ENCODE measurements around the gene PON3.

DNA sequence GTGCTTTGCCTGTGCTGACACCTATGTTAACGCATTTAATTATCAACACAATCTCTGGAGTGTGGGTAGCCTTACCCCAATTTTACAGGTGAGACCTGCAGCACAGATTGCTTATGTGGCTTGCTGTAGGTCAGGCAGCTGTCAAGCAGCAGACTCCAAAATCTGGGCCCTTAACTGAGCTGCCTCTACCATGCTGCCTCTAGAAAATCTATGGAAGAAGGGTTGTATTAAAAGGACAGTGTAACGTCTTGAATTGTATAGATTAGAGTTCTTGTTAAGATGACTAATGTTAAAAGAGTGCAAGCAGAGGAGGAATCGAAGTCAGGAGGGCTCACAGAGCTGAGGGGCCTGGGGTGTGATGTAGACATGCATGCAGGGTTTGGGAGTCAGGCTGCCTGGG, 1.2 kb upstream of the PON3 start:
- TF ChIP-seq, protein P1, sequence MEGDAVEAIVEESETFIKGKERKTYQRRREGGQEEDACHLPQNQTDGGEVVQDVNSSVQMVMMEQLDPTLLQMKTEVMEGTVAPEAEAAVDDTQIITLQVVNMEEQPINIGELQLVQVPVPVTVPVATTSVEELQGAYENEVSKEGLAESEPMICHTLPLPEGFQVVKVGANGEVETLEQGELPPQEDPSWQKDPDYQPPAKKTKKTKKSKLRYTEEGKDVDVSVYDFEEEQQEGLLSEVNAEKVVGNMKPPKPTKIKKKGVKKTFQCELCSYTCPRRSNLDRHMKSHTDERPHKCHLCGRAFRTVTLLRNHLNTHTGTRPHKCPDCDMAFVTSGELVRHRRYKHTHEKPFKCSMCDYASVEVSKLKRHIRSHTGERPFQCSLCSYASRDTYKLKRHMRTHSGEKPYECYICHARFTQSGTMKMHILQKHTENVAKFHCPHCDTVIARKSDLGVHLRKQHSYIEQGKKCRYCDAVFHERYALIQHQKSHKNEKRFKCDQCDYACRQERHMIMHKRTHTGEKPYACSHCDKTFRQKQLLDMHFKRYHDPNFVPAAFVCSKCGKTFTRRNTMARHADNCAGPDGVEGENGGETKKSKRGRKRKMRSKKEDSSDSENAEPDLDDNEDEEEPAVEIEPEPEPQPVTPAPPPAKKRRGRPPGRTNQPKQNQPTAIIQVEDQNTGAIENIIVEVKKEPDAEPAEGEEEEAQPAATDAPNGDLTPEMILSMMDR (IDR thresholded peaks at IDR 0.05): no peak
- TF ChIP-seq POLR2AphosphoS5 (IDR thresholded peaks at IDR 0.05) (no peak), POLR2A (IDR thresholded peaks at IDR 0.05; ENCODE audit: low read depth) (no peak), EP300 (IDR thresholded peaks at IDR 0.05) (no peak)
